Peyer's patch (tissue), 4 donors: Measurements from ENCODE around the gene SEMA3B.

Experiments used
- POLR2A ChIP-seq, 2 donors: fragments of 450-650 bp; IDR thresholded peaks; one replicate each; pipeline ENCODE4 v1.5.1; 2017; ENCODE audit warnings: antibody characterized with exemption in 2 of 2, mild to moderate bottlenecking in 2 of 2, moderate library complexity in 2 of 2
- TF ChIP-seq, protein P1 (sequence below), 6 experiments: fragments of 450-650 bp in 4 of 6; fragments of 200-600 bp in 2 of 6; sonication (generic) in 1 of 6; IDR thresholded peaks; one replicate each; pipeline ENCODE4 v1.5.1; 2017 to 2019; ENCODE audit warnings: antibody characterized with exemption in 6 of 6, mild to moderate bottlenecking in 3 of 6, moderate library complexity in 1 of 6

DNA sequence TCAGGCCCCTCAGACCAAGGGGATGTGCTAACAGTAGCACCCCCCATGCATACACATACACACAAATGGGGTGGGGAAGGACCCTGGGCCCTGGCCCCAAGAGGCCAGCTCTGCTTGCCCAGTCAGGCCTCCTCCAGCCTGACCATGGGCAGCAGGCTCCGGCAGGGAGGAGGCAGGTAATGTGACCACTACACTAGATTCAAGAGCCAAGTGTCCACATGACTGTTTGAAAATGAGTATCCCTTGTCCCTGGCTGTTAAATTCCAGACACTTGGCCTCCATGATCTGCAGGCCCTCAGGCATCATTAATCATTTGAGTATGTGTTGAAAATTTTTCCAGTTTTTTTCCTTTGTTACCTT lies 46.8 kb upstream of the SEMA3B start:
- TF ChIP-seq, protein P1, sequence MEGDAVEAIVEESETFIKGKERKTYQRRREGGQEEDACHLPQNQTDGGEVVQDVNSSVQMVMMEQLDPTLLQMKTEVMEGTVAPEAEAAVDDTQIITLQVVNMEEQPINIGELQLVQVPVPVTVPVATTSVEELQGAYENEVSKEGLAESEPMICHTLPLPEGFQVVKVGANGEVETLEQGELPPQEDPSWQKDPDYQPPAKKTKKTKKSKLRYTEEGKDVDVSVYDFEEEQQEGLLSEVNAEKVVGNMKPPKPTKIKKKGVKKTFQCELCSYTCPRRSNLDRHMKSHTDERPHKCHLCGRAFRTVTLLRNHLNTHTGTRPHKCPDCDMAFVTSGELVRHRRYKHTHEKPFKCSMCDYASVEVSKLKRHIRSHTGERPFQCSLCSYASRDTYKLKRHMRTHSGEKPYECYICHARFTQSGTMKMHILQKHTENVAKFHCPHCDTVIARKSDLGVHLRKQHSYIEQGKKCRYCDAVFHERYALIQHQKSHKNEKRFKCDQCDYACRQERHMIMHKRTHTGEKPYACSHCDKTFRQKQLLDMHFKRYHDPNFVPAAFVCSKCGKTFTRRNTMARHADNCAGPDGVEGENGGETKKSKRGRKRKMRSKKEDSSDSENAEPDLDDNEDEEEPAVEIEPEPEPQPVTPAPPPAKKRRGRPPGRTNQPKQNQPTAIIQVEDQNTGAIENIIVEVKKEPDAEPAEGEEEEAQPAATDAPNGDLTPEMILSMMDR (IDR thresholded peaks at IDR 0.05) = no peak
- no peak for TF ChIP-seq POLR2A (IDR thresholded peaks at IDR 0.05)
